Heart right ventricle (tissue), 16 donors: ENCODE data around the gene MAU2. TPM values are rescaled to one million over a fixed set of nuclear protein-coding genes. Genes with fewer than 3 reads are reported as not detected.

Source experiments
- ATAC-seq, 8 donors: fragments of 200-7000 bp; cut with Tn5 transposase; one replicate each; pipeline ENCODE4 v1.9.1; 2020; ENCODE audit warnings: mild to moderate bottlenecking in 8 of 8, moderate library complexity in 8 of 8, moderate number of reproducible peaks in 1 of 8
- DNase-seq, 2 donors: peaks; one replicate each; pipeline ENCODE4 v3.0.0-alpha.2; 2020
- H3K27ac ChIP-seq, 10 donors: fragments of 200-600 bp; sonication (generic) in 2 of 10; one replicate each; pipeline versions ENCODE4 v1.5.0 to v1.8.0; 2020 to 2022; ENCODE audit warnings: mild to moderate bottlenecking in 3 of 10
- H3K27me3 ChIP-seq, 7 donors: fragments of 200-600 bp; one replicate each; pipeline ENCODE4 v1.8.0; 2021 to 2022; ENCODE audit warnings: mild to moderate bottlenecking in 2 of 7
- H3K36me3 ChIP-seq, 9 donors: fragments of 200-600 bp; sonication (generic) in 1 of 9; one replicate each; pipeline versions ENCODE4 v1.5.0 to v1.8.0; 2020 to 2022; ENCODE audit warnings: mild to moderate bottlenecking in 2 of 9
- H3K4me1 ChIP-seq, 9 donors: fragments of 200-600 bp; sonication (generic) in 1 of 9; one replicate each; pipeline versions ENCODE4 v1.5.0 to v1.8.0; 2020 to 2022; ENCODE audit warnings: mild to moderate bottlenecking in 4 of 9
- H3K4me3 ChIP-seq, 10 donors: fragments of 200-600 bp; sonication (generic) in 2 of 10; one replicate each; pipeline versions ENCODE4 v1.5.0 to v1.8.0; 2020 to 2022; ENCODE audit warnings: mild to moderate bottlenecking in 7 of 10, moderate library complexity in 2 of 10
- H3K9me3 ChIP-seq, 11 donors: fragments of 200-600 bp in 10 of 11; sonication (generic) in 2 of 11; one replicate each; pipeline versions ENCODE4 v1.5.0 to v1.8.0; 2013 to 2022; ENCODE audit warnings: mild to moderate bottlenecking in 2 of 11, control low read depth in 1 of 11, moderate library complexity in 1 of 11
- CTCF ChIP-seq, 9 donors: fragments of 200-600 bp; sonication (generic) in 2 of 9; IDR thresholded peaks; one replicate each; pipeline versions ENCODE4 v1.5.0 to v1.8.0; 2021 to 2022; ENCODE audit warnings: antibody characterized with exemption in 9 of 9, mild to moderate bottlenecking in 5 of 9, moderate library complexity in 1 of 9
- WGBS, 2 donors: extraction: QIAGEN DNeasy Blood & Tissue Kit; methylation state at CpG; one replicate each; pipeline ENCODE4 v1.1.7; 2013; ENCODE audit warnings: inconsistent platforms in 1 of 2; 5-methylcytosine and 5-hydroxymethylcytosine counted together
- intact Hi-C, 10 donors: fragments of 100-400 bp; cut with DNase I; formaldehyde crosslinking; loops; one replicate each; pipeline versions ENCODE4 v1.11.1 to v1.14.2; 2022
- polyA plus RNA-seq, 2 donors: library from polyadenylated mRNA; stranded (reverse); fragments of 200-250 nt; gene quantifications; one replicate each; pipeline ENCODE4 v1.2.3, GENCODE V29; 2013
- total RNA-seq, 10 donors: library from RNA; stranded (reverse); fragmentation: NEBNext Ultra II Directional in 3 of 10; extraction: Animal tissue kit (Norgen Biotek cat#: 25700) in 3 of 10; gene quantifications; one replicate each; pipeline versions ENCODE4 v1.2.1 to v1.2.4, GENCODE V29; 2021 to 2023
- donor health status: Arrhythmogenic right ventricular cardiomyopathy.
- donor health status: ischemic (EF 13 %, LVEDD 7.1; RV severe dilation, severe dysfunction).
- donor health status: healthy with polysubstance abuse.
- donor health status: DM: no; HTN: yes; CAD: no.
- donor health status: DM: no; HTN: no; CAD: no.
- donor health status: ischemic (EF 25% LVEDD 6.9; RV normal size, moderate dysfunction).
- donor health status: ischemic (EF 25% LVEDD 5.7; RV mildly dilated, moderate dysfunction).
- donor health status: healthy.
- donor health status: DM: yes; HTN: yes; CAD: no.
- donor health status: Ischemic cardiomyopathy.
- donor health status: ischemic (EF 35%, LVEDD 5.7; RV mildly dilated, moderate dysfunction).
- donor health status: nonischemic (EF 11% LVEDD 7.7; RV severe dilation, severe dysfunction).
- donor health status: DM: yes; HTN: yes; CAD: no.
- donor health status: PGD.
- donor health status: ischemic (EF 29% LVEDD 5.4; RV normal size, mild dysfunction).
- donor health status: nonischemic (EF 23%, LVEDD 6.1; RV moderate dilation, normal function).

MAU2 gene
- total and polyA plus RNA-seq, 12 donors, result 11.2 to 48.6 (median 36.7) TPM

- no peak for DNase-seq
- H3K4me1 ChIP-seq, result peaks cover 6 to 52% (median 31%) of the 10 kb centered on the region in 9 donors
Observed at GRCh38 chr19:19382118-19382517, 61.5 kb downstream of the MAU2 start.

GRCh38 chr19:19384486-19384885 lies 63.9 kb downstream of the MAU2 start:
- intact Hi-C loops, result loop anchor here in 1 of 10 donors (2.0 kb wide), 1 partner anchor 20 kb away; the partner anchor contains the start of gene GATAD2A
- peaks cover 9 to 54% (median 41%) of the 10 kb centered on the region in 9 donors for H3K4me1 ChIP-seq
- no peaks in the 10 kb centered on the region for H3K36me3 ChIP-seq
- TF ChIP-seq CTCF (IDR thresholded peaks at IDR 0.05), result no peak
- no peak for DNase-seq
- peak overlapping the region; percentile 36 to 98 (median 78) for H3K4me3 ChIP-seq
- H3K27ac ChIP-seq, result peak overlapping the region in 7 of 10 donors; percentile 72 to 96 (median 82)
- H3K9me3 ChIP-seq, result no peaks in the 10 kb centered on the region
- WGBS, 2 donors, result 62 to 69% methylated on average over 13 of the region's 13 CpGs
- no peak for ATAC-seq
- no peaks in the 10 kb centered on the region for H3K27me3 ChIP-seq

More at GRCh38 chr19:19382118-19382517, 61.5 kb downstream of the MAU2 start:
- no peaks in the 10 kb centered on the region for H3K9me3 ChIP-seq
- 97 to 98% methylated on average over 8 of the region's 8 CpGs for WGBS, 2 donors
- H3K36me3 ChIP-seq, result no peaks in the 10 kb centered on the region
- no peak for TF ChIP-seq CTCF (IDR thresholded peaks at IDR 0.05)
- H3K4me3 ChIP-seq, result no peak overlapping the region
- intact Hi-C loops, result no loop called here
- H3K27me3 ChIP-seq, result no peaks in the 10 kb centered on the region
- ATAC-seq, result no peak
- H3K27ac ChIP-seq, result no peak overlapping the region

- no peaks in the 10 kb centered on the region for H3K27me3 ChIP-seq
- peaks cover 9 to 60% (median 48%) of the 10 kb centered on the region in 9 donors for H3K4me1 ChIP-seq
- H3K27ac ChIP-seq, result peak overlapping the region; percentile 25 to 96 (median 90)
- H3K9me3 ChIP-seq, result no peaks in the 10 kb centered on the region
- no peaks in the 10 kb centered on the region for H3K36me3 ChIP-seq
- DNase-seq, result peak; percentile 99 to 100
- peak; percentile 98 to 99 (median 99) for ATAC-seq
- WGBS, 2 donors, result 0% methylated on average over 66 to 75 of the region's 75 CpGs
- peak overlapping the region; percentile 36 to 98 (median 88) for H3K4me3 ChIP-seq
- intact Hi-C loops, result loop anchor here in 2 of 10 donors (1.0 to 5.0 kb wide), 4 partner anchors 19 to 102 kb away; partner anchors contain the start of gene GATAD2A (in 2 of the 2)
- TF ChIP-seq CTCF (IDR thresholded peaks at IDR 0.05), result peak in 7 of 9 donors; percentile 10 to 53 (median 31)
Observed at GRCh38 chr19:19385131-19385895, 64.7 kb downstream of the MAU2 start.

GRCh38 chr19:19385896-19386869 lies 65.6 kb downstream of the MAU2 start:
- Histone ChIP-seq H3K27ac (peak overlapping the region; percentile 25 to 96 (median 90)), H3K4me1 (peaks cover 9 to 64% (median 52%) of the 10 kb centered on the region in 9 donors), H3K4me3 (peak overlapping the region; percentile 40 to 98 (median 88)), H3K36me3 (no peaks in the 10 kb centered on the region), H3K9me3 (no peaks in the 10 kb centered on the region), H3K27me3 (no peaks in the 10 kb centered on the region)
- DNase-seq (peak in 1 of 2 donors; percentile 31), ATAC-seq (peak in 1 of 8 donors; percentile 0)
- intact Hi-C loops, result loop anchor here in 3 of 10 donors (1.0 to 5.0 kb wide), 4 partner anchors 19 to 101 kb away; partner anchors contain the start of gene GATAD2A (in 3 of the 3)
- WGBS, 2 donors, result 1 to 2% methylated on average over 60 to 75 of the region's 75 CpGs
- peak in 3 of 9 donors; percentile 6 to 25 (median 9) for TF ChIP-seq CTCF (IDR thresholded peaks at IDR 0.05)
